ENCODE results near the gene STX1A. TPM values are rescaled to one million over a fixed set of nuclear protein-coding genes. Genes with fewer than 3 reads are reported as not detected.

Gene STX1A
- total RNA-seq, 4 donors from 2014 or later = 3.9 to 19.4 (median 10.8) TPM

- Histone ChIP-seq H3K9me3 (no peaks in the 10 kb centered on the region), H3K36me3 (peaks cover 0 to 35% (median 0%) of the 10 kb centered on the region in 3 donors), H3K27ac (no peak overlapping the region), H3K4me1 (peaks cover 0 to 14% (median 0%) of the 10 kb centered on the region in 4 donors), H3K4me3 (no peak overlapping the region), H3K27me3 (no peaks in the 10 kb centered on the region)
- TF ChIP-seq CTCF (IDR thresholded peaks at IDR 0.05) (no peak), POLR2A (IDR thresholded peaks at IDR 0.05) (no peak), EP300 (IDR thresholded peaks at IDR 0.05) (no peak)
- no peak for DNase-seq (ENCODE audit: low spot score in 2 of 2)
- 78 to 88% methylated on average over 25 of the region's 25 CpGs for WGBS, 2 donors
These were observed 13.1 kb downstream of the STX1A start for GRCh38 chr7:73706126-73707044.

- Histone ChIP-seq H3K4me3 (no peak overlapping the region), H3K27ac (no peak overlapping the region), H3K9me3 (no peaks in the 10 kb centered on the region), H3K36me3 (peaks cover 0 to 43% (median 0%) of the 10 kb centered on the region in 3 donors), H3K4me1 (peaks cover 0 to 14% (median 0%) of the 10 kb centered on the region in 4 donors), H3K27me3 (no peaks in the 10 kb centered on the region)
- TF ChIP-seq CTCF (IDR thresholded peaks at IDR 0.05) (no peak), POLR2A (IDR thresholded peaks at IDR 0.05) (no peak), EP300 (IDR thresholded peaks at IDR 0.05) (no peak)
- no peak for DNase-seq (ENCODE audit: low spot score in 2 of 2)
- WGBS, 2 donors = 93% methylated on average over 10 of the region's 10 CpGs
These were observed 13.9 kb downstream of the STX1A start for GRCh38 chr7:73705551-73705920.

- Histone ChIP-seq H3K27me3 (no peaks in the 10 kb centered on the region), H3K27ac (no peak overlapping the region), H3K36me3 (peaks cover 0 to 50% (median 0%) of the 10 kb centered on the region in 3 donors), H3K4me1 (peaks cover 0 to 14% (median 0%) of the 10 kb centered on the region in 4 donors), H3K9me3 (no peaks in the 10 kb centered on the region), H3K4me3 (no peak overlapping the region)
- no peak for DNase-seq (ENCODE audit: low spot score in 2 of 2)
- 77 to 84% methylated on average over 17 to 22 of the region's 23 CpGs for WGBS, 2 donors
- TF ChIP-seq CTCF (IDR thresholded peaks at IDR 0.05) = no peak
- TF ChIP-seq EP300 (IDR thresholded peaks at IDR 0.05) = no peak
- TF ChIP-seq POLR2A (IDR thresholded peaks at IDR 0.05) = no peak
These were observed 14.6 kb downstream of the STX1A start for GRCh38 chr7:73704640-73705550.

- TF ChIP-seq CTCF (IDR thresholded peaks at IDR 0.05) (no peak), POLR2A (IDR thresholded peaks at IDR 0.05) (no peak), EP300 (IDR thresholded peaks at IDR 0.05) (no peak)
- H3K4me1 ChIP-seq = peaks cover 0 to 14% (median 0%) of the 10 kb centered on the region in 4 donors
- 22 to 39% methylated on average over 27 to 42 of the region's 45 CpGs for WGBS, 2 donors
- peak overlapping the region in 2 of 4 donors; percentile 22 to 42 for H3K4me3 ChIP-seq
- peaks cover 0 to 56% (median 0%) of the 10 kb centered on the region in 3 donors for H3K36me3 ChIP-seq
- peak in 1 of 2 donors; percentile 24 for DNase-seq (ENCODE audit: low spot score in 2 of 2)
- no peaks in the 10 kb centered on the region for H3K9me3 ChIP-seq
- H3K27me3 ChIP-seq = no peaks in the 10 kb centered on the region
- no peak overlapping the region for H3K27ac ChIP-seq
These were observed 15.5 kb downstream of the STX1A start for GRCh38 chr7:73703757-73704639.

Data from tibial nerve (tissue), 4 donors.